HG02981 (cell line): ENCODE measurements around the gene THADA.

Experiments
- ATAC-seq: cut with Tn5 transposase; IDR thresholded peaks from one replicate; pipeline ENCODE4 v1.9.1; 2021; ENCODE audit warnings: mild to moderate bottlenecking, moderate library complexity; ENCODE audit not compliant: unreplicated experiment

Gene THADA

DNA sequence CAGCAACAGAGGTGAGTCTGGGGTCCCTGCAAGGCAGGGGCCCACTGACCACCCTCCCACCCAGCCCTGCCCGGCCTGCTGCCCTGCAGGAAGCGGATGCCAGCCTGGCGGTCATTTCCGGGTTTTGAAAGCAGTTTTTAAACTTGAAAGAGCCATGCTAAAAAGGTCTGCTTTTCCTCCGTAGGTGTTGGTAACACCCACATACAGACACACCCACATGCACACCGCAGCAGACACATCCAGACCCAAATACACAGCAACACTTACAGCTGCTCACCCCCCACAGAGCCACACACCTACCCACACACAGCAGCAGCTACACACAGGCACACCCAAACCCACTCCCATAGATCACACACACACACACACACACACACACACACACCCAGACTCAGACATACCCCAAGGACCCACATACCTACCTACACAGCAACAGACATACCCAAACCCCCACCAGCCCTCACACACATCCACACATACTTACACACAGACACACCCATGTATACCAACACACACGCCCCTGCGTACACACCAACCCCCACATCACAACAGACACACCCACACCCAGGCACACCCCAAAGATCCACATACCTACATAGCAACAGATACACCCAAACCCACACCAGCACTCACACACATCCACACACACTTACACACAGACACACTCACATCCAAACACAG is 377.0 kb downstream of the THADA start:
- ATAC-seq: no peak

- no peak for ATAC-seq
Observed at GRCh38 chr2:43218155-43218701, 377.6 kb downstream of the THADA start.

GRCh38 chr2:43217228-43218154 is 378.3 kb downstream of the THADA start:
- ATAC-seq: no peak

DNA sequence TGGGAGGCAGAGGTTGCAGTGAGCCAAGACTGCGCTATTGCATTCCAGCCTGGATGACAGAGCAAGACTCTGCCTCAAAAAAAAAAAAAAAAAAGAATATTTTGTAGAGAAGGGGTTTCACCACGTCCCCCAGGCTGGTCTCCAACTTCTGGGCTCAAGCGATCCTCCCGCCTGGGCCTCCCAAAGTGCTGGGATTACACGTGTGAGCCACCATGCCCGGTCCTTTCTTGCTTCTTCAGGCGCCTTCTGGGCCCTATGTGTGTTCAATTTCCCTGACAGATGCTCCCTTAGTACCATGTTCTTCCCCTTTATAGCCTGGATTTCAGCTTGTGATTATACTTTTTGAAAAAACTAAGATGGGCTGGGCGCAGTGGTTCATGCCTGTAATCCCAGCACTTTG is 379.2 kb downstream of the THADA start:
- ATAC-seq: no peak

- ATAC-seq: no peak
Observed at GRCh38 chr2:43215673-43216255, 380.1 kb downstream of the THADA start.

DNA sequence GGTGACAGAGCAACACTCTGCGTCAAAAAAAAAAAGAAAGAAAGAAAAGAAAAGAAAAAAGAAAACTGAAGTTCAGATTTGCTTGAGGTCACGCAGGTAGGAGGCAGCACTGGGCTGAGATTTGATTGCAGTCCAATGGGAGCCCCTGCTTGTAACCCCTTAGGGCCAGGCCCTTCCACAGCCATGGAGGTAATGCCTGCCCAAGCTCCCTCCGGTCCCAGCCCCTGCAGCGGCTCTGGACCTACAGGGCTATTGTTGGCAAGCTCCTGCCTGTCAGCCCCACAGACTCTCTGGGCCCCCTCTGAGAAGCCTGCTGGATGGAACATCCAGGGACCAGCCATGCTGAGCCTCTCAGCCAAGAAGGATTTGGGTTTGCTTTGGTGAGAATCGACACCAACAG is 381.6 kb downstream of the THADA start:
- ATAC-seq: no peak

GRCh38 chr2:43212931-43213330 is 382.9 kb downstream of the THADA start:
- ATAC-seq: no peak

DNA sequence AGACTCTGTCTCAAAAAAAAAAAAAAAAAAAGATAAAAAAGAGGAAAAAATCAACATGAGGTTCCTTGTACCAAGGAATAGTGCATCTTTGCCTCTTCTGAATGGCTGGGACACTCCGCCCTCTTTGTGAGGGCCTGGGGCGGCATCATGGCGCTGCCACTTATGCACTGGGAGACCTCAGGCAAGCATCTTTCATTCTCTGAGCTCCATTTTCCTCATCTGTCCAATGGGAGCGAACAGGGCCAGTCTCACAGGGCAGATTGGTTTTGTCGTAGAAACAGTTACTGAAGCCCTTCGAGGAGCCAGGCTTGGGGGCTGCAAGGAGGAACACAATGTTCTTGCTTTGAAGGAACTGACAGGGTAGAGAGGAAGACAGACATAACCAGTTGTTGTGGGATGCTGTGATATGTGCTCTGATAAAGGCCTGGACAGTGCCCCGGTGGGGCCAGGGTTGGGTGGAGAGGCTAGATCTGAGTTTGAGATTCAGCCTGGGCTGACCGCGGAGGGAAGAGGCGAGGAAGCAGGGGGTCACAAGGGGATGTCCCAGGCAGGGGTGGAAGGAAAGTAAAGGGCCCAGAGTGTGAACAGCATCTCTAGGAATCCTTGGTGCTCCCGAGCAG is 383.5 kb downstream of the THADA start:
- no peak for ATAC-seq

GRCh38 chr2:43210467-43211303 is 385.2 kb downstream of the THADA start:
- ATAC-seq: no peak

GRCh38 chr2:43210125-43210466 is 385.7 kb downstream of the THADA start:
- no peak for ATAC-seq

GRCh38 chr2:43209204-43209717 is 386.6 kb downstream of the THADA start:
- no peak for ATAC-seq

GRCh38 chr2:43207553-43208300 is 388.1 kb downstream of the THADA start:
- ATAC-seq: no peak

- ATAC-seq: no peak
Observed at GRCh38 chr2:43206602-43207001, 389.2 kb downstream of the THADA start.

DNA sequence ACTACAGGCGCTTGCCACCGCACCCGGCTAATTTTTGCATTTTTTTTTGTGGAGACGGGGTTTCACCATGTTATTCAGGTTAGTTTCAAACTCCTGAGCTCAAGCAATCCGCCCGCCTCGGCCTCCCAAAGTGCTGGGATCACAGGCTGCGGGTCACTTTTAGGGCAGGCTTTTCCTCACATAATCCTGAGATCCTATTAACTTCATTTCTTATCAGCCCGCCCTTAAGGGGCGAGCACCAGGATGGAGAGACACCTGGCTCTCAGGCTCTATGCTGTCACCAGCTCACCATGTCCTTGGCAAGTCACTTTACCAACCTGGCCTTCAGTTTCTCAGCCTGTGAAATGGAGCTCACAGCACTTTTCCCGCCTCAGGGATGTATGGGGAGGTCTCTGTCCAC is 392.5 kb downstream of the THADA start:
- no peak for ATAC-seq

DNA sequence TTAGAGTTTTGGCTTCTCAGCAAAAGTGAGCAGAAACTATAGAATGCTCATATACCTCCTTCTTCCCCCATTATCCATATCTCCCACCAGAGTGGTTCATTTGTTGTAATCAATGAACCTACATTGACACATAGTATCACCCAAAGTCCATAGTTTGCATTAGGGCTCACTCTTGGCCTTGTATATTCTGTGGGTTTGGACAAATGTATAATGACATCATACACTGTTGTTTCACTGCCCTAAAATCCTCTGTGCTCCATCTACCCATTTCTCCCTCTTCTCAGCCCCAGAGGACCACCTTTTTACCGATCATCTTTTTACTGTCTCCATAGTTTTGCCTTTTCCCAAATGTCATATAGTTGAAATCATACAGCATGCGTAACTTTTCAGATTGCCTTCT is 393.5 kb downstream of the THADA start:
- ATAC-seq: no peak

DNA sequence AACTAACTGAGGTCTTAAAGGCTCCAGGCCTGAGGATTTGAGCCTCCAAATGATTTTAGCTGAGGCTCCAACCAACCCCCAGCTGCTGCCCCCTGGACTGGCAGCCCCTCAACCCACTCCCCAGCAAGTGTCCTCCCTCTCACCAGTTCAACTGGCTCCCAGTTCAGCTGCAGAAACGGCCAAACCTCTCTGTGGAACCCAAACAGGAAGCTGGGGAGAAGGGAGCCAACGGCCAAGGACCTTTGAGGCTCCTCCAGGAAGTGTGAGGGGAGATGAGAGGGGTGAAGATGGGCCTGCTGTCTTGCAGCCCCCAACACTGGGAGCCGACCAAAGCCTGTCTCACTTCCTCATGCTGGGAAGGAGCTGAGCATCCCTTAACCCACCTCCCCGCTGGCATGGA is 394.3 kb downstream of the THADA start:
- no peak for ATAC-seq

GRCh38 chr2:43201016-43201415 is 394.8 kb downstream of the THADA start:
- no peak for ATAC-seq

DNA sequence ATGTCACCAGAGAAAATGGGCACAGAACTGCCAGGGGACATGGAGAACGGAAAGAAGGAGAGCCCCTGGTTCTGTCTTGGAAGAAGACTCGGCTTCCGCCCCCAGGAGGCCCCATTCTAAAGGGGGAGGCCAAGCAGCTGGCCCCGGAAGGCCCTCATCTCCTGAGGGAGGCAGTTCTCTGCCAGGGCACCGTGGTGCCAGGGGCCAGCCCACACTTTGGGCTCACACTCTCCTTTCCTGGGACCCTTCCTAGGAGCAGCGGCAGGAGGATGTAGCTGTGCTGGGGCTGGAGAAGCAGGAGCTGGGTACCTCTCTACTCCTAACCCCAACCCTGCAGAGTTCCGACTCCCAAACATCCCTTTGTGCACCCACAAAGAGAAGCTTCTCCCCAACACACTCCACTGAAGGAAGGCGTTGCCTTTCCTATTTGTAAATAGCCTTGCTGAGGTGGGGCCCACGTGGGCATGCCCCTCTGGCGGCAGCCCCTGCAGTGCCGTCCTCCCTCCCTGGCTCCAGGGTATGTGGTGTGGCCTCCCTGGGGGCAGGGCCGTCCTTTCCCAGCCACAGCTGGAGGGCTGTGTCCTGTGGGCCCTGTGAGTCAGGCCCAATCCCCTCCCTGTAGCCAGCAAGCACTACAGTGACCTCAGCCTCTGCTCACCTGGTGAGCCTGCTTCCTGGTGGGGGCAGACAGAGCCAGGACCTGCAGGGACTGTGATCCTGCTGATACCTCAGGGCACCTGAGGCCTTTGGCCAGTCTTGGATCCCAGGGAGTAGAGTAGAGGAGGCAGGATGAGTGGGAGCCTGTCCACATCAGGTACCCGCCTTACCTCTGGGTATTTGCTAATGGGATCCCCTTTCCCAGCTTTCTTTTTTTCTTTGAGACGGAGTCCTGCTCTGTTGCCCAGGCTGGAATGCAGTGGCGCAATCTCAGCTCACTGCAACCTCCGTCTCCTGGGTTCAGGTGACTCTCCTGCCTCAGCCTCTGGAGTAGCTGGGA is 396.0 kb downstream of the THADA start:
- no peak for ATAC-seq
